ENCODE data around the gene ESYT1. TPM values are rescaled to one million over a fixed set of nuclear protein-coding genes. Genes with fewer than 3 reads are reported as not detected.
A peak's percentile ranks its signal among the peaks of the same experiment; 100 is the strongest.

The ESYT1 gene
- total and polyA plus RNA-seq, 2 donors (not counting 3 experiments of a cell fraction or from before 2014, with no cell fraction given) = 161 to 234 TPM

DNA sequence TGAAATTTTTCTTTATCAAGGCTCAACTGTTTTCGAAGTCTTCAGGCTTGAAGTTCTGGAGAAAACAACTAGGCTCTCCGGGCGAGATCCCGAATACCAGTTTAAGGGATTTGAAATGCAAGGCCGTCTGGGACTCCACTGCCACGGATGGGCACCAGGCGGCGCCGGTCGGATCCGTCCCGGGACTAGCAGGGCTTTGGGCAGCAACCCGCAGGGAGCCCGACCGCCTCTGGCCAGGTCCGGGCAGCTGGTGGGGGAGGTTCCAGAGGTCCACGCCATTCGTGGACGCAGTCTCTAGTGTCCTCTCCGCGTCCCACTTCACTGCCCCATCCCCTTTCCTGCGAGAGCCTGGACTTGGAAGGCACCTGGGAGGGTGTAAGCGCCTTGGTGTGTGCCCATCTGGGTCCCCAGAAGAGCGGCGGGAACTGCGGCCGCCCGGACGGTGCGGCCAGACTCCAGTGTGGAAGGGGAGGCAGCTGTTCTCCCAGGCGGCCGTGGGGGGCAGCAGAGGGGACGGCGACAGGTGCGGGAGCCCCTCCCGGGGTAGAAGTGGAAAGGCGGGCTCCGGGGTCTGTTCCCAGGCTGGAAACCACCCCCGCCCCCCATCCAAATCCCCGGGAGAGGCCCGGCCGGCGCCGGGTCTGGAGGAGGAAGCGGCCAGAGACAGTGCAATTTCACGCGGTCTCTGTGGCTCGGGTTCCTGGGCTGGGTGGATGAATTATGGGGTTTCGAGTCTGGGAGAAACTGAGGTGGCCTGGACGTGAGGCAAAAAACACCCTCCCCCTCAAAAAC is 48.9 kb upstream of the ESYT1 start:
- Histone ChIP-seq H3K4me1 (ENCODE audit: control insufficient read depth, extremely low read depth, insufficient read depth, low read length) (peaks cover 8% of the 10 kb centered on the region), H3K4me2 (ENCODE audit: insufficient read depth, low read length) (peak overlapping the region; percentile 85), H3K79me2 (ENCODE audit: control insufficient read depth, insufficient read depth, low read length) (no peaks in the 10 kb centered on the region), H3K9me3 (replicated peaks; ENCODE audit: control insufficient read depth, insufficient read depth, low read length) (no peaks in the 10 kb centered on the region), H3K27me3 (ENCODE audit: control insufficient read depth in 2 of 2, insufficient read depth in 2 of 2, low read length in 2 of 2) (peaks cover 2 to 4% of the 10 kb centered on the region in 2 experiments), H3K9me1 (replicated peaks; ENCODE audit: control insufficient read depth, extremely low read depth, insufficient read depth, low read length) (no peaks in the 10 kb centered on the region), H3K9ac (replicated peaks; ENCODE audit: extremely low read depth, insufficient read depth, low read length) (peak overlapping the region; percentile 41), H3K27ac (ENCODE audit: insufficient read depth, low read depth, low read length) (no peak overlapping the region), H4K20me1 (replicated peaks; ENCODE audit: control insufficient read depth, extremely low read depth, insufficient read depth, low read length) (no peaks in the 10 kb centered on the region), H2AFZ (ENCODE audit: low read depth, low read length) (peak overlapping the region; percentile 91), H3K4me3 (replicated peaks in 1 of 3; ENCODE audit: insufficient read depth in 1 of 3, low read depth in 1 of 3, low read length in 3 of 3) (peak overlapping the region; percentile 31 to 58 (median 36)), H3K36me3 (ENCODE audit: control insufficient read depth in 2 of 2, extremely low read depth in 1 of 2, insufficient read depth in 2 of 2, low read length in 2 of 2) (no peaks in the 10 kb centered on the region)
- intact Hi-C loops (cut with micrococcal nuclease) = loop anchor here (1.0 kb wide), 5 partner anchors 25 to 83 kb away; partner anchors contain the start of genes PA2G4 and RPL41
- POLR2A ChIA-PET = interaction anchor here (1.0 kb wide), 1 partner anchor 34 kb away, joined by 4 read pairs; no protein-coding TSS in a partner anchor
- no TSS peak for BruUV-seq (replicated peaks)
- TF ChIP-seq EZH2 (IDR thresholded peaks at IDR 0.05; ENCODE audit: borderline replicate concordance, low read depth, low read length, severe bottlenecking) = peak; percentile 24
- TF ChIP-seq, protein P1, sequence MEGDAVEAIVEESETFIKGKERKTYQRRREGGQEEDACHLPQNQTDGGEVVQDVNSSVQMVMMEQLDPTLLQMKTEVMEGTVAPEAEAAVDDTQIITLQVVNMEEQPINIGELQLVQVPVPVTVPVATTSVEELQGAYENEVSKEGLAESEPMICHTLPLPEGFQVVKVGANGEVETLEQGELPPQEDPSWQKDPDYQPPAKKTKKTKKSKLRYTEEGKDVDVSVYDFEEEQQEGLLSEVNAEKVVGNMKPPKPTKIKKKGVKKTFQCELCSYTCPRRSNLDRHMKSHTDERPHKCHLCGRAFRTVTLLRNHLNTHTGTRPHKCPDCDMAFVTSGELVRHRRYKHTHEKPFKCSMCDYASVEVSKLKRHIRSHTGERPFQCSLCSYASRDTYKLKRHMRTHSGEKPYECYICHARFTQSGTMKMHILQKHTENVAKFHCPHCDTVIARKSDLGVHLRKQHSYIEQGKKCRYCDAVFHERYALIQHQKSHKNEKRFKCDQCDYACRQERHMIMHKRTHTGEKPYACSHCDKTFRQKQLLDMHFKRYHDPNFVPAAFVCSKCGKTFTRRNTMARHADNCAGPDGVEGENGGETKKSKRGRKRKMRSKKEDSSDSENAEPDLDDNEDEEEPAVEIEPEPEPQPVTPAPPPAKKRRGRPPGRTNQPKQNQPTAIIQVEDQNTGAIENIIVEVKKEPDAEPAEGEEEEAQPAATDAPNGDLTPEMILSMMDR (IDR thresholded peaks at IDR 0.05; ENCODE audit: extremely low read depth in 1 of 2, insufficient read depth in 1 of 2, low read depth in 1 of 2, low read length in 2 of 2) = peak; percentile 81 to 82
- no peak for TF ChIP-seq JUN (IDR thresholded peaks at IDR 0.05; ENCODE audit: borderline replicate concordance, insufficient read depth, insufficient read length, low read depth)
- DNase-seq (ENCODE audit: low read depth, low spot score) (peak; percentile 93), FAIRE-seq (peak; percentile 91)
- CTCF ChIA-PET = interaction anchor here (0.6 to 5.0 kb wide), 21 partner anchors 9 to 349 kb away, joined by 3 to 59 read pairs (median 5); partner anchors contain the start of genes PA2G4, RNF41 and ZC3H10
- dilution Hi-C loops (cut with MboI; ENCODE audit: extremely low pct_ligation_motif_present, low sequenced_read_pairs) = no loop called here
